HepG2 (cell line): ENCODE measurements around the gene MRS2. TPM values are rescaled to one million over a fixed set of nuclear protein-coding genes. Genes with fewer than 3 reads are reported as not detected.

Source experiments
- ATAC-seq: fragments of 200-7000 bp; cut with Tn5 transposase; 3 replicates; pipeline ENCODE4 v1.9.1; 2020; ENCODE audit warnings: mild to moderate bottlenecking, moderate library complexity
- BruUV-seq: library from RNA; stranded (reverse); fragments of 400-500 nt; replicated peaks from 2 replicates; lab custom pipeline; 2021; lab: Mats Ljungman, UMichigan
- CTCF ChIA-PET: fragments of 300-600 bp; formaldehyde crosslinking; extraction: SDS; loops from one replicate; lab custom pipeline; 2021; ENCODE audit warnings: low total read pairs, inconsistent platforms, low intra/inter-chr PET ratio; lab: Yijun Ruan, JAX
- POLR2A ChIA-PET: fragments of 350-600 bp; sonication (Branson Sonifier 250); formaldehyde crosslinking; loops from one replicate; lab custom pipeline; 2020; ENCODE audit warnings: antibody characterized with exemption, inconsistent platforms; lab: Yijun Ruan, JAX
- DNase-seq: peaks from one replicate; pipeline ENCODE4 v3.0.0-alpha.2; 2015; ENCODE audit warnings: low spot score
- FAIRE-seq: peaks from 3 replicates; lab custom pipeline; 2011; peaks lifted over from hg19 to GRCh38; lab: Jason Lieb, UNC
- H2AFZ ChIP-seq: one replicate; pipeline ENCODE4 v1.6.1; 2011; ENCODE audit warnings: low read length, inconsistent platforms
- H3K27ac ChIP-seq: fragments of 300-600 bp; 3 replicates; pipeline ENCODE4 v1.8.0; 2011; ENCODE audit warnings: mixed run types, mild to moderate bottlenecking, mixed read lengths, low read length, inconsistent platforms; ENCODE audit not compliant: insufficient read depth; ENCODE audit errors: extremely low read length
- H3K27me3 ChIP-seq, 2 experiments: fragments of 200-600 bp in 1 of 2; 2 replicates in 1 of 2; 3 replicates in 1 of 2; pipeline versions ENCODE4 v1.6.0 to v1.8.0; 2011; ENCODE audit warnings: low read length in 2 of 2, mild to moderate bottlenecking in 2 of 2, moderate library complexity in 2 of 2, inconsistent platforms in 1 of 2; ENCODE audit not compliant: insufficient read depth in 2 of 2, control insufficient read depth in 1 of 2
- H3K36me3 ChIP-seq, 2 experiments: fragments of 200-600 bp in 1 of 2; replicated peaks in 1 of 2; 2 replicates in 1 of 2; 3 replicates in 1 of 2; pipeline versions ENCODE4 v1.5.1 to v1.8.0; 2011; ENCODE audit warnings: low read length in 2 of 2, inconsistent platforms in 1 of 2; ENCODE audit not compliant: insufficient read depth in 2 of 2, control insufficient read depth in 1 of 2
- H3K4me1 ChIP-seq: 2 replicates; pipeline ENCODE4 v1.5.1; 2012; ENCODE audit warnings: low read length, inconsistent platforms; ENCODE audit not compliant: insufficient read depth
- H3K4me2 ChIP-seq: 2 replicates; pipeline ENCODE4 v1.6.0; 2011; ENCODE audit warnings: low read depth, low read length, inconsistent platforms
- H3K4me3 ChIP-seq, 3 experiments: fragments of 200-600 bp in 1 of 3; sonication (generic), shearing (Covaris generic) in 1 of 3; replicated peaks in 1 of 3; 2 replicates each; pipeline ENCODE4 v1.5.1; 2011 to 2016; ENCODE audit warnings: low read length in 3 of 3, inconsistent platforms in 2 of 3, low read depth in 2 of 3, mild to moderate bottlenecking in 2 of 3, control low read depth in 1 of 3, mixed read lengths in 1 of 3; ENCODE audit not compliant: insufficient read depth in 1 of 3
- H3K79me2 ChIP-seq: one replicate; pipeline ENCODE4 v1.6.1; 2011; ENCODE audit warnings: low read length, inconsistent platforms; ENCODE audit not compliant: insufficient read depth
- H3K9ac ChIP-seq: 2 replicates; pipeline ENCODE4 v1.6.0; 2011; ENCODE audit warnings: mild to moderate bottlenecking, low read depth, low read length, inconsistent platforms; ENCODE audit not compliant: insufficient read depth
- H3K9me3 ChIP-seq: 2 replicates; pipeline ENCODE4 v1.5.1; 2012; ENCODE audit warnings: mild to moderate bottlenecking, low read length
- H4K20me1 ChIP-seq: 2 replicates; pipeline ENCODE4 v1.6.0; 2011; ENCODE audit warnings: inconsistent platforms, mild to moderate bottlenecking, low read length, moderate library complexity; ENCODE audit not compliant: insufficient read depth
- CEBPB ChIP-seq: IDR thresholded peaks from 2 replicates; pipeline ENCODE4 v1.6.1; 2011; ENCODE audit warnings: low read depth, low read length, improper control_type of control experiment, borderline replicate concordance
- FOSL2 ChIP-seq: sonication (generic); formaldehyde crosslinking; IDR thresholded peaks from 2 replicates; pipeline ENCODE4 v1.4.0; 2020; ENCODE audit warnings: missing genetic modification reagents
- SAFB2 ChIP-seq: sonication (generic); formaldehyde crosslinking; IDR thresholded peaks from 2 replicates; pipeline ENCODE4 v1.5.1; 2020; ENCODE audit warnings: missing genetic modification reagents, low read depth, mild to moderate bottlenecking, borderline replicate concordance
- ZMYM3 ChIP-seq: sonication (generic); formaldehyde crosslinking; IDR thresholded peaks from 2 replicates; pipeline ENCODE4 v1.5.1; 2020; ENCODE audit warnings: mild to moderate bottlenecking, missing genetic modification reagents
- WGBS: methylation state at CpG from one replicate; pipeline ENCODE4 v1.1.6; 2017; ENCODE audit warnings: low lambda C conversion rate; 5-methylcytosine and 5-hydroxymethylcytosine counted together
- in situ Hi-C: cut with HindIII; loops from 2 replicates; pipeline ENCODE4 v1.10.0; 2017; ENCODE audit warnings: low pct_unique_long_range_greater_than_20kb; ENCODE audit not compliant: extremely low pct_ligation_motif_present
- intact Hi-C: fragments of 100-400 bp; cut with micrococcal nuclease; formaldehyde crosslinking; loops from one replicate; pipeline ENCODE4 v1.10.0; 2022; ENCODE audit not compliant: unreplicated experiment
- polyA plus RNA-seq, 8 experiments: library from polyadenylated mRNA; depleted of rRNA in 3 of 8; stranded (reverse) in 7 of 8; unstranded in 1 of 8; fragments of >200 nt; fragmentation: Illumina TruSeq in 4 of 8; extraction: Trizol in 4 of 8; gene quantifications; 2 replicates each; pipeline versions ENCODE4 v1.2.1 to v1.2.3, GENCODE V29; 2011 to 2016; ENCODE audit warnings: low read depth in 4 of 8, missing spikeins in 1 of 8, mixed read lengths in 1 of 8; ENCODE audit not compliant: insufficient read depth in 1 of 8
- total RNA-seq, 5 experiments: library from RNA; depleted of rRNA; stranded (reverse); fragments of >200 nt; fragmentation: Illumina TruSeq; extraction: Trizol; gene quantifications; 2 replicates each; pipeline ENCODE4 v1.2.3, GENCODE V29; 2016; ENCODE audit warnings: low read depth in 1 of 5
- TF ChIP-seq, protein P1 (sequence below): sonication (generic); formaldehyde crosslinking; IDR thresholded peaks from 2 replicates; pipeline ENCODE4 v1.8.1; 2022; ENCODE audit warnings: low read depth, mild to moderate bottlenecking, missing genetic modification reagents

The MRS2 gene
- total and polyA plus RNA-seq, 2 of the 13 experiments (the other 11 are each of a cell fraction or from before 2014, with no cell fraction given): 31.1 to 83.8 TPM

DNA sequence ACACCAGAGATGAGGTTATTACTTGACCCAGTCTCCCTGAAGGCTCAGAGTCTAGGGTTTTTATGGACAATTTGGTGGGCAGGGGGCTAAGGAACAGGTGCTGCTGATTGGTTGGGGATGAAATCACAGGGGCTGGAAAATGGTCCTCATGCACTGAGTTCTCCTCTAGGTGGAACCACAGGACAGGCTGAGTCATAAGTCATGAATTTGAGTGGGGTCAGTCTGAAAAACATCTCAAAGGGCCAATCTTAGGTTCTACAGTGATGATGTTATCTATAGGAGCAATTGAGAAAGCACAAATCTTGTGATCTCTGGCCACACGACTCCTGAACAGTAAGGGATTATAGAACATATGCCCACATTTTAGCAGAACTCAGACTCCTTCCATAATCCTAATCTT is 5.9 kb upstream of the MRS2 start (continued):
- TF ChIP-seq FOSL2 (CRISPR knock-in tag): peak; percentile 48
- TF ChIP-seq, all 625 proteins: peak for 4

DNA sequence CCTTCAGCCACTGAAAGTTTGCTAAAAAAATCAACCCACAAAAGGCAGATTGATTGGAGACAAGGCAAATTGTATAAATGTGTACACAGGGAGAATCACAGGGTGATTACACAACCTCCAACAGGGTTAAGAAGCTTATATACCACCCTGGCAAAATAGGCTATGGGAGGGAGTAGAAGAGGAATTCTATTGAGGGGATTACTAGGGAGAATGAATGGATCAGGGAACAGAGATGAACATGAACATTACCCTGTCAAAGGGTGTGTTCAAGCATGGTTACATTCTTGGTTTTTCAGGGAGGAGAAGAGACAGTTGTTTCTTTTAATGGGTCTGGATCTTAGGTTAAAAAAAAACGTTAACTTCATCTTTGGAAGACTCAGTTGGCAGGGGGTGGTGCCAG is 5.1 kb upstream of the MRS2 start:
- H3K27me3 ChIP-seq: no peaks in the 10 kb centered on the region
- no peaks in the 10 kb centered on the region for H4K20me1 ChIP-seq
- H3K4me3 ChIP-seq: no peak overlapping the region
- CTCF ChIA-PET: no interaction called here
- ATAC-seq (no peak), DNase-seq (no peak)
- H3K9ac ChIP-seq: no peak overlapping the region
- peaks cover 35% of the 10 kb centered on the region for H3K4me1 ChIP-seq
- POLR2A ChIA-PET: interaction anchor here (0.5 kb wide), 1 partner anchor 19 kb away, joined by 3 read pairs; no protein-coding TSS in a partner anchor
- TF ChIP-seq CEBPB: peak; percentile 40; the same call in 1 of the 2 replicates
- TF ChIP-seq, protein P1, sequence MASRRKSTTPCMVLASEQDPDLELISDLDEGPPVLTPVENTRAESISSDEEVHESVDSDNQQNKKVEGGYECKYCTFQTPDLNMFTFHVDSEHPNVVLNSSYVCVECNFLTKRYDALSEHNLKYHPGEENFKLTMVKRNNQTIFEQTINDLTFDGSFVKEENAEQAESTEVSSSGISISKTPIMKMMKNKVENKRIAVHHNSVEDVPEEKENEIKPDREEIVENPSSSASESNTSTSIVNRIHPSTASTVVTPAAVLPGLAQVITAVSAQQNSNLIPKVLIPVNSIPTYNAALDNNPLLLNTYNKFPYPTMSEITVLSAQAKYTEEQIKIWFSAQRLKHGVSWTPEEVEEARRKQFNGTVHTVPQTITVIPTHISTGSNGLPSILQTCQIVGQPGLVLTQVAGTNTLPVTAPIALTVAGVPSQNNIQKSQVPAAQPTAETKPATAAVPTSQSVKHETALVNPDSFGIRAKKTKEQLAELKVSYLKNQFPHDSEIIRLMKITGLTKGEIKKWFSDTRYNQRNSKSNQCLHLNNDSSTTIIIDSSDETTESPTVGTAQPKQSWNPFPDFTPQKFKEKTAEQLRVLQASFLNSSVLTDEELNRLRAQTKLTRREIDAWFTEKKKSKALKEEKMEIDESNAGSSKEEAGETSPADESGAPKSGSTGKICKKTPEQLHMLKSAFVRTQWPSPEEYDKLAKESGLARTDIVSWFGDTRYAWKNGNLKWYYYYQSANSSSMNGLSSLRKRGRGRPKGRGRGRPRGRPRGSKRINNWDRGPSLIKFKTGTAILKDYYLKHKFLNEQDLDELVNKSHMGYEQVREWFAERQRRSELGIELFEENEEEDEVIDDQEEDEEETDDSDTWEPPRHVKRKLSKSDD (CRISPR knock-in tag): no peak
- TF ChIP-seq ZMYM3: no peak
- TF ChIP-seq SAFB2 (CRISPR knock-in tag): no peak
- TF ChIP-seq, all 625 proteins: peak for 1
- intact Hi-C loops: no loop called here
- peaks cover 4% of the 10 kb centered on the region for H3K79me2 ChIP-seq
- no peak for FAIRE-seq
- 0% methylated on average over 1 of the region's 1 CpG for WGBS
- no peak overlapping the region for H3K4me2 ChIP-seq
- no TSS peak for BruUV-seq
- H2AFZ ChIP-seq: no peak overlapping the region
- in situ Hi-C loops: loop anchor here (10.0 kb wide), 1 partner anchor 333 kb away; no protein-coding TSS in a partner anchor
- H3K27ac ChIP-seq: no peak overlapping the region
- H3K9me3 ChIP-seq: peaks cover 12% of the 10 kb centered on the region
- H3K36me3 ChIP-seq: no peaks in the 10 kb centered on the region
